GM18498 (cell line): Measurements from ENCODE around the gene RNF130.
"Not testable (repeated sequence)": the region's sequence is repeated elsewhere in the genome, so short reads cannot be mapped to it uniquely, and the experiment has no call there.

ENCODE experiments used
- ATAC-seq: cut with Tn5 transposase; IDR thresholded peaks from one replicate; pipeline ENCODE4 v1.9.1; 2021; ENCODE audit warnings: mild to moderate bottlenecking, moderate library complexity; ENCODE audit not compliant: unreplicated experiment

The RNF130 gene

GRCh38 chr5:180026320-180026719, 45.2 kb downstream of the RNF130 start:
- ATAC-seq = no peak

GRCh38 chr5:180021900-180022299, 49.7 kb downstream of the RNF130 start:
- no peak for ATAC-seq

GRCh38 chr5:180020176-180020575, 51.4 kb downstream of the RNF130 start:
- ATAC-seq = no peak

GRCh38 chr5:180018347-180019060, 53.1 kb downstream of the RNF130 start:
- ATAC-seq = no peak

GRCh38 chr5:180015523-180015922, 56.0 kb downstream of the RNF130 start:
- not testable (repeated sequence) for ATAC-seq

GRCh38 chr5:180013678-180014077, 57.9 kb downstream of the RNF130 start:
- ATAC-seq = no peak

GRCh38 chr5:180012316-180012715, 59.2 kb downstream of the RNF130 start:
- no peak for ATAC-seq

GRCh38 chr5:180010636-180011035, 60.9 kb downstream of the RNF130 start:
- no peak for ATAC-seq

- no peak for ATAC-seq
Measured at GRCh38 chr5:180009581-180009980, 62.0 kb downstream of the RNF130 start.

- no peak for ATAC-seq
Measured at GRCh38 chr5:180008433-180008832, 63.1 kb downstream of the RNF130 start.

GRCh38 chr5:180007582-180007981, 64.0 kb downstream of the RNF130 start:
- ATAC-seq = no peak

- no peak for ATAC-seq
Measured at GRCh38 chr5:180006141-180006540, 65.4 kb downstream of the RNF130 start.

GRCh38 chr5:180003127-180003526, 68.4 kb downstream of the RNF130 start:
- ATAC-seq = no peak

GRCh38 chr5:180001742-180002141, 69.8 kb downstream of the RNF130 start:
- ATAC-seq = no peak

- no peak for ATAC-seq
Measured at GRCh38 chr5:180001136-180001535, 70.4 kb downstream of the RNF130 start.

- no peak for ATAC-seq
Measured at GRCh38 chr5:179998485-179998884, 73.1 kb downstream of the RNF130 start.

GRCh38 chr5:179994583-179995323, 76.8 kb downstream of the RNF130 start:
- no peak for ATAC-seq

- ATAC-seq = not testable (repeated sequence)
Measured at GRCh38 chr5:179992855-179993254, 78.7 kb downstream of the RNF130 start.

GRCh38 chr5:179991106-179991505, 80.5 kb downstream of the RNF130 start:
- no peak for ATAC-seq

GRCh38 chr5:179990525-179990924, 81.0 kb downstream of the RNF130 start:
- ATAC-seq = not testable (repeated sequence)

GRCh38 chr5:179986328-179986727, 85.2 kb downstream of the RNF130 start:
- ATAC-seq = no peak

- ATAC-seq = no peak
Measured at GRCh38 chr5:179981636-179982035, 89.9 kb downstream of the RNF130 start.
